Activated CD4-positive, alpha-beta T cell treated with anti-CD3 and anti-CD28 coated beads, Interleukin-2, amount 50 U/mL, for 16 hours (primary cell): ENCODE results near the gene CDC6.

ENCODE experiments used
- DNase-seq: peaks from one replicate; pipeline ENCODE4 v3.0.0-alpha.2; 2020

The CDC6 gene

GRCh38 chr17:40342504-40343218, 55.0 kb downstream of the CDC6 start:
- DNase-seq, result no peak

- no peak for DNase-seq
These were observed 55.8 kb downstream of the CDC6 start for GRCh38 chr17:40343219-40344119.

GRCh38 chr17:40344421-40345160, 56.9 kb downstream of the CDC6 start:
- DNase-seq, result no peak

GRCh38 chr17:40345161-40345993, 57.7 kb downstream of the CDC6 start:
- DNase-seq, result no peak

- no peak for DNase-seq
These were observed 58.5 kb downstream of the CDC6 start for GRCh38 chr17:40345994-40346764.

GRCh38 chr17:40346765-40347158, 59.1 kb downstream of the CDC6 start:
- no peak for DNase-seq

- DNase-seq, result no peak
These were observed 59.8 kb downstream of the CDC6 start for GRCh38 chr17:40347319-40348135.

- no peak for DNase-seq
These were observed 60.4 kb downstream of the CDC6 start for GRCh38 chr17:40348136-40348504.

GRCh38 chr17:40348562-40349476, 61.1 kb downstream of the CDC6 start:
- DNase-seq, result no peak

- no peak for DNase-seq
These were observed 61.8 kb downstream of the CDC6 start for GRCh38 chr17:40349477-40349894.

GRCh38 chr17:40349895-40350688, 62.4 kb downstream of the CDC6 start:
- no peak for DNase-seq

- no peak for DNase-seq
These were observed 63.1 kb downstream of the CDC6 start for GRCh38 chr17:40350689-40351358.

- no peak for DNase-seq
These were observed 63.9 kb downstream of the CDC6 start for GRCh38 chr17:40351359-40352236.

- DNase-seq, result no peak
These were observed 64.6 kb downstream of the CDC6 start for GRCh38 chr17:40352237-40352778.

GRCh38 chr17:40352779-40353394, 65.2 kb downstream of the CDC6 start:
- DNase-seq, result no peak
